HT-29 (cell line): ENCODE data around the gene BCL6. TPM values are rescaled to one million over a fixed set of nuclear protein-coding genes. Genes with fewer than 3 reads are reported as not detected.
"Not testable (repeated sequence)": the region's sequence is repeated elsewhere in the genome, so short reads cannot be mapped to it uniquely, and the experiment has no call there.

Experiments
- DNase-seq: peaks from one replicate; pipeline ENCODE4 v3.0.0-alpha.2; 2015; ENCODE audit warnings: low spot score
- total RNA-seq: library from RNA; depleted of rRNA; stranded (reverse); fragments of >200 nt; shearing (Covaris generic); gene quantifications from 2 replicates; pipeline ENCODE4 v1.2.3, GENCODE V29; 2014

Gene BCL6
- total RNA-seq, 1 experiment from 2014 or later: 11.8 TPM

- peak; percentile 91 for DNase-seq
These were observed 30.8 kb downstream of the BCL6 start for GRCh38 chr3:187714404-187714979.

DNA sequence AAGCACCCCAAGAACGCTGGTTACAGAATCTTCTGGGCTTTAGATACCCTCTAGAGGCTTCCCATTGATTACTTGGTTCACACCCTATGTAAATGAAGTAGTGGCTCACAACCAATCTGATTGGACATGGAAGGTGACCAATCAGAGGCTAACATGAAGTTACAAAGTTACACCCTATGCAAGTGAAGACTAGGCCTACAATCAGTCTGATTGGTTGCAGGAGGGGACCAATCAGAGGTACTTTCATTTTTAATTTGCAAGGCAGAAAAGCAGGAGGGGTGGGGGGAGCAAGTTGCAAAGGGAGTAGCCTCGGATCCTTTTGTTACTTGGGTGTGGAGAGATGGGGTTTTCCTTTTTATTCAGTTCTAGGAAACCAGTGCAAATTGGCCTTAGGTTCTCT is 31.8 kb downstream of the BCL6 start:
- DNase-seq: peak; percentile 14

GRCh38 chr3:187709155-187709554 is 36.1 kb downstream of the BCL6 start:
- no peak for DNase-seq

GRCh38 chr3:187708696-187709095 is 36.6 kb downstream of the BCL6 start:
- DNase-seq: no peak

DNA sequence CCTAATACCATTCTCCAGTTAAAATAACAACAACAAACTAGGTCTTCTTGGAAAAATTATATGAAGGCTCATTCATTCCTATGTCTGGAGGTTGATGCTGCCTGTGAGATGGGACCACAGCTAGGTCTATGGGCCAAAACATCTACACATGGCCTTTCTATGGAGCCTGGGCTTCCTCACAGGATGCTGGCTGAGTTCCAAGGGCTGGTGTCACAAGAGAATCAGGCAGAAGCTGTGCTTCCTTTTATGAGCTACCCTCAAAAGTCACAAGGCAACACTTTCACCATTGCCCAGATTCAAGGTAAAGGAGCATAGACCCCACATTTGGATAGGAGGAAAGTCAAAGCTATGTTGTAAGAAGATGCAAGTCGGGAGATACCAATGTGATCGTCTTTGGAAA is 38.3 kb downstream of the BCL6 start:
- no peak for DNase-seq

DNA sequence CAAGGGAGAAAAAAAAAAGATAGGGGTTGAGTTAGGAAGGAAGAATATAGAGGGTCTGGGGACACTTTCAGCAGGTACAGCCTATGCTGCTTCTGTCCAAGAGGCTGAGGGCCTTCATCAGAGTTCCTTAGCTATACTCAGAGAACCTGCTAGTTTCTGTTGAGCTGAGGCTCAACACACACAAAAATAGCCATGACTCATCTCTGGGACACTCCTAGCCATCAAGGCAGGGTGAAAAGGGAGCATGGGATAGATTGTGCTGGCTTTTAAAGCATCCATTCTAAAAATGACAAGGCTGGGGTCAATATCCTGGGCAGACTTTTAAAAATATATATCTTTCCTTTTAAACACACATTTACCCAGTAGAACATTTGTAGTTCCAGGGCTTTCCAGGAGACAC is 40.1 kb downstream of the BCL6 start:
- no peak for DNase-seq

DNA sequence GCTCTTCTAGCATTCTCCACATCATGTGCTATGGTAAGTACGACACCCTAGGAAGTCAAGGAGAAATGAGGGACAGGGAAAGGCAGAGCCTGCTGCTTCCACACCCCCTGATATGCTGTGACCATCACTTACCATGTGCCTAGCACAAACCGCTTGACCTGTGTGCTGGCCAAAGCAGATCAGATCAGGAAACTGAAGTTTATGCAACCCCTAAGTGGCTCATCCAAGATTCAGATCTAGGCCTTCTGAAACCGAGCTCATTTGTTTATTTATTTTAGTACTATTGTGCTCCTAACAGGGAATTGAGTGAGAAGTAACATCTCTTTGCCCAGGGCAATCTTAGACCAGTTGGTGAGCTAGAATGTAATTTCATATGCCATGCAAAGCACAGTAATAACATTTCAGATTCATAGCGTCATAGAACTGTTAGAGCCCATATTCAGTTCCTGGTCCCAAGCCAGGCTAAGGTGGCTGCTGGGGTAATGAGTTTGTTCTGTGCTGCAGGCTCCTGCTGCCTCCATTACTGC is 42.7 kb downstream of the BCL6 start, which contains the start of gene RTP2:
RTP2 (minus strand) TSS at position 51 of the 527 bp plus-strand sequence. CDS start 429 bp downstream, outside the sequence.
- DNase-seq: no peak

- DNase-seq: no peak
These were observed 45.0 kb downstream of the BCL6 start for GRCh38 chr3:187700249-187700648.

DNA sequence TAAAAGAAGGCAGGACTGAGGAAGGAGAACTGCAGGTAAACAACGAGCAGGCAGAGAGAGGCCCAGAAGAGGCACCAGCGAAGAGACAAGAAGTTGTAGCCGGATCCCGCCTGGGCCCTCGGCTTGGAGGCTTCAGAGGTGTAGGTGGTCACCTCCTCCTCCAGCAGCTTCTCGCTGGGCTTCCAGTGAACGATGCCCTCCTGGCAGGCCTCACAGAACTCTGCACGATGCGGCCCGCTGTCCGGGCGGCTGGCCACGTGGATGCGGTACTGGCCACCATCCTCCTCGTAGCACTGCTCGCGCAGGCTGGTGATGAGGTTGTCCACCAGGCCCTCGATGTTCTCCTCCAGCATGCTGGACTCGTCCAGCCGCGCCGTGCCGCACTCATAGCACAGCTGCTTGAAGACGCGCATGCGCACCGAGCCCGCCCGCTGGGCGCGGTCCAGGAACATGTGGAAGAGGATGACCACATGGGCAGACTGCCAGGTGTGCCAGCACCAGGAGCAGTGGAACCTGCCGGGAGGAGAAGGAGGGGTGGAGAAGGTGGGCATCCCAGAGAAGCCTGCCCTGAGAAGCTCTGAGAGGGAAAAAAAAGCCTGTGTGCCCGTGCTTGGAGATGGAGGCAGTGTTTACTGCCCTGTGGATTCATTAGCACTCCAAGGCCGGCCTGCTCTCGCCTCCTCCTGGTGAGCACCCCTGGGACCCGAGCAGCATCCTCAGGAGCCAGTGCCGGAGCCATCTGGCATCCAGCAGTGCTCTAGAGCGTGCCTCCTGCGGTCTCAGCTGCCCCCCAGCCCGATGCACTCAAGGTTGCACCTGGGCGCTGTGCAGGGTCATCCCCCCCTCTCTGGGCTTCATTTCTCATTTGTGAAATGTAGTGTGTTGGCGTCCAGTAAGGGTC is 46.5 kb downstream of the BCL6 start:
- no peak for DNase-seq

DNA sequence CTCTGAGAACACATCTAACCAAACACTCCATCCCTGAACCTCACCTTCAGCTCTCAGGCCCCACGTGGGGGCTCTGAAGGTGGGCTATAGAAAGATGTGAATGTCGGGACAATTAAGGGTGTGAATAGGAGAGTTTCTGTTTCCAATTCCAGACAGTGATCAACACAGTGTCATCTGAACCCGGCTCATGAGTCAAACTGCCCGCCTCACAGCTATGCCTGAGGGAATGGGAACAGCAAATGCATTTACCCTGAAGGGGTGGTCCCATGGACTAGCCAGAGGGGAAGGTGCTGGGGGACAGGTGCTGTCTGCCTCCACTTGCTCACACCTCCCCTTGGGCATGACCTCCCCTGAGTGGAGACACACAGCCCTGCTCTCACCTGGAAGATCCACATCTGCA is 49.2 kb downstream of the BCL6 start:
- no peak for DNase-seq

GRCh38 chr3:187695449-187695848 is 49.8 kb downstream of the BCL6 start:
- DNase-seq: no peak

- no peak for DNase-seq
These were observed 50.5 kb downstream of the BCL6 start for GRCh38 chr3:187694801-187695200.

GRCh38 chr3:187693431-187693830 is 51.8 kb downstream of the BCL6 start:
- DNase-seq: no peak

DNA sequence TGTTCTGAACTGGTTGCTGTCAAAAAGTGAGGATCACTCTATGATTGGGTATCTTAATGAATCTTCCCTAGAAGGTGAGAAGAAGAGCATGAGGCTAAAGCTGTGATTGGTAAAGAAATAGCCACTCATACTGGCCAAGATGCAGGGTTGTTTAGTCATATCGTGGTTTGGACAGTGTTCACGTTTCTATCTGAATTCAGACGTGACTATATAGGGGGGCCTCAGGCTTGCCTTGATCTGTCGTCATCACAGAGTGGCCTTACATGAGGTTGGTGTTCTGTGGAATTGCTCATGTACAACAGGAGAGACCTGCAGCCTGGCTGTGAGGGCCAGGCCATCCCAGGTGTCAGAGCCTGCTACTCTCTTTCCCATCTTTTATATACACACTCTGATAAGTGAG is 55.3 kb downstream of the BCL6 start:
- DNase-seq: no peak

- DNase-seq: no peak
These were observed 58.5 kb downstream of the BCL6 start for GRCh38 chr3:187686621-187687273.

DNA sequence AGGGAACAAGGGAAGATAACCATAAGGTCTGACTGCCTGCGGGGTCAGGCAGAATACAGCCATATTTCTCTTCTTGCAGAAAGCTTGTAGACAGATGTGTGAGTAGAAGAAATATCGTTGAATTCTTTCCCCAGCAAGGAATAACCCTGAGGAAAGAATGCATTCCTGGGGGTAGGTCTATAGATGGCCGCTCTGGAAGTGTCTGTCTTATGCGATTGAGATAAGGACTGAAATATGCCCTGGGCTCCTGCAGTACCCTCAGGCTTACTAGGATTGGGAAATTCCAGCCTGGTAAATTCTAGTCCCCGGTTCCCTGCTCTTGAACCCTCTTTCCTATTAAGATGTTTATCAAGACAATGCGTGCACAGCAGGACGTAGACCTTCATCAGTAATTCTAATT is 59.3 kb downstream of the BCL6 start:
- DNase-seq: no peak

- no peak for DNase-seq
These were observed 60.4 kb downstream of the BCL6 start for GRCh38 chr3:187684880-187685279.

GRCh38 chr3:187684444-187684843 is 60.8 kb downstream of the BCL6 start:
- no peak for DNase-seq

- not testable (repeated sequence) for DNase-seq
These were observed 63.5 kb downstream of the BCL6 start for GRCh38 chr3:187681756-187682155.

DNA sequence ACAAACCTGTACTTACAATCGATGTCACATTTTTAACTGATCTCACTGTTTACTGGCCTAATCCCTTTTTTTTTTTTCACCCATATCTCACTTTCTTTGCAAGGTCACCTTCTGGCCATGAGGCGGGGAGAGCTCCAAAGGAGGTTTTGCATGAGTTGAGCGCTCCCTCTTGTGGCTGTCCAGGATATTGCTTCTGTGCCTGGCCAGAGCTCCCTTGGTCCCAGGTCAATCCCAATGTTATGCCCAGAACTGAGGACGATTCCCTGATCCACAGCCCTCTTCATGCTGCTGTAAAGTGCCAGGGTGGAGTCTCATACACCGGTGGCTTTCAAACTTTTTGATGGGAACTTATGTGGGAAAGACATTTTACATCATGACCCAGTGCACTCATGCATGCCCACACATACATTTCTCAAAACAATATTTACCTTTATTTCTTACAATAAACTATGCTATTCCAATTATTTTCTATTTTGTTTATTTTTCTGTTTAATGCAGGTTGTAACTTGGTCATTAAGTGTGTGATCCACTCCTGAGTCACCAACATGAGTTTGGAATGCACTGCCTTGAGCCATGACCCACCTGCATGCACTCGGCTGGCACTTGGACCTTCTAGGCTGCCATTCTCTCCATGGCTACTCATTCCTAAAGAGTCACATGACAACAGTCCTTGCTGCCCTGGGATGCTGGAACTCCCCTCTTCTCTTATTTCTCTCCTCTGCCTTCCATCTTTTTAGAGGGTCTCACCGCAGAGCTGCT is 65.5 kb downstream of the BCL6 start:
- peak; percentile 87 for DNase-seq

- peak; percentile 56 for DNase-seq
These were observed 66.5 kb downstream of the BCL6 start for GRCh38 chr3:187678726-187679268.
